Measurements from ENCODE around the gene HSPB2.
"Not testable (repeated sequence)": the region's sequence is repeated elsewhere in the genome, so short reads cannot be mapped to it uniquely, and the experiment has no call there.

Gene HSPB2

GRCh38 chr11:111912535-111912934, at the start of gene HSPB2:
Gene HSPB2 (plus strand): TSS chr11:111912734. CDS start chr11:111912830, 96 bp downstream.
- DNase-seq (ENCODE audit: low read depth, low spot score) = no peak

- no peak for DNase-seq (ENCODE audit: low read depth, low spot score)
Observed at GRCh38 chr11:111870113-111870512, 42.4 kb upstream of the HSPB2 start.

DNA sequence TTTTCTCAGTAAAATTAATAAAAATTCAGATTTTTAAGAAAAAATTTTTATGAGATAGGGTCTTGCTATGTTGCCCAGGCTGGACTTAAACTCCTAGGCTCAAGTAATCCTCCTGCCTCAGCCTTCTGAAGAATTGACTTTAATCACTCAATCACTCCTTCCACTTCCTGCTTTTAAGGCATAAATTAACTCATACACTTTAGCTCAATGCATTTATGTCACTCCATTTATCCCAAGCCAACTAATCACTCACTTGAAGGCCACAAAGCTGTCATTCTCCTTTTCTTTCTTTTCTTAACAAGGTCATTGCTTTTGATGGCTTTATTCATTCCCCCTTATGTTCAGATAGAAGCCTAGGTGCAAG, 42.0 kb upstream of the HSPB2 start:
- DNase-seq (ENCODE audit: low read depth, low spot score) = no peak

- DNase-seq (ENCODE audit: low read depth, low spot score) = peak; percentile 57
Observed at GRCh38 chr11:111870886-111871692, 41.4 kb upstream of the HSPB2 start, which contains the start of gene ALG9. Gene ALG9 (minus strand): TSS chr11:111871581. CDS start chr11:111871482, 99 bp downstream.

- DNase-seq (ENCODE audit: low read depth, low spot score) = no peak
Observed at GRCh38 chr11:111871693-111872161, 40.8 kb upstream of the HSPB2 start.

- no peak for DNase-seq (ENCODE audit: low read depth, low spot score)
Observed at GRCh38 chr11:111878385-111878848, 34.1 kb upstream of the HSPB2 start.

DNA sequence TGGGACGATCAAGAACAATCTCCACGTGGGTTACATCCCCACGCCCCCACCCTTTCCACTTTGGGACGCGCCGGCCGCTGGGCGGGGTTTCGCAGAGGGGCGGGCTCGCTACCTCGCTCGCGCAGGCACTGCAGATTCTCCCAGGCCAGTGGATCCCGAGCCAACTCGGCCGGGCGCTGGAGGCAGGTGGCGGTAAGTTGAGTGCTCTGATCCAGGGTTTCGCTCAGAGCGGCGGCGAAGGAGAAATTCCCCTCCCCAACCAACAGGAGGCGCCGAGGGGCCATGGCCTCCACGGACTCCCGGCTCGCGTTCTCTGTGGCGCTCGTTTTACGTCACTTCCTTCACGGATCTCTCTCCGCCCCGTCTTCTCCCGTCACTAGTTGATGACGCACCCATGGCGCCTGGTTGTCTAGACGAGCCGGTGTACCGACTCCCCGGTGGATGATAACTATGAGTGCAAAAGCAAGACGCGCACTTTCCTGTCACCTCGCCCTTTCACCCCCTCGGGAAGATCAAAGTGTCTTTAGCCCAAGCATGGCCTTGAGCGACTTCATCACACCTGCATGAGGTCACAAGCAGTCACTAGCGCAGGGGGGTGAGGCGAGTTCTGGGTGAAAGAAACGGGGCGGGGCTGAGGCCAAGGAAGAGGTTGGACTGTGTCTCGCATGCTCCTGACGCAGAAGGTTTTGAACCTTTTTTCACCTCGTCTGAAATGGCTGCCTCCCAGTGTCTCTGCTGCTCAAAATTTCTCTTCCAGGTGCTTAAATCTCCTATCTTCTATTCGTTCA, 33.5 kb upstream of the HSPB2 start, which contains the start of the genes CFAP68 and FDXACB1:
CFAP68 (plus strand) TSS at position 693 of the 788 bp plus-strand sequence; CDS start at position 713, 20 bp downstream.
FDXACB1 (minus strand) TSS at position 317 of the 788 bp plus-strand sequence; CDS start at position 284, 33 bp downstream.
- peak; percentile 92 for DNase-seq (ENCODE audit: low read depth, low spot score)

- no peak for DNase-seq (ENCODE audit: low read depth, low spot score)
Observed at GRCh38 chr11:111879637-111879960, 32.9 kb upstream of the HSPB2 start.

DNA sequence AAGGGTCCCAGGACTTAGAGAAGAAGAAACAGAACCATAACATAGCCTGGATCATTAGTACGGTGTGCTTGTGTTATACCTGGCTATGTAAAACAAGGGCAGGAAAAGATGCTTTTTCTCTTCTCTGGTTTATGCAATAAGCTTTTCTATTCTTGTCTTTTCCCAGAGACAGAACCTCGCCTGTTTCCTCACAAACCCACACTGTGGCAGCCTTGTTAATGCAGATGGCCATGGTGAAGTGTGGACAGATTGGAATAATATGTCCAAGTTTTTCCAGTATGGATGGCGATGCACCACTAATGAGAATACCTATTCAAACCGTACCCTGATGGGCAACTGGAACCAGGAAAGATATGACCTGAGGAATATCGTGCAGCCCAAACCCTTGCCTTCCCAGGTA, 30.3 kb upstream of the HSPB2 start:
- no peak for DNase-seq (ENCODE audit: low read depth, low spot score)

- DNase-seq (ENCODE audit: low read depth, low spot score) = not testable (repeated sequence)
Observed at GRCh38 chr11:111885053-111885452, 27.5 kb upstream of the HSPB2 start.

GRCh38 chr11:111886032-111886431, 26.5 kb upstream of the HSPB2 start:
- no peak for DNase-seq (ENCODE audit: low read depth, low spot score)

GRCh38 chr11:111886844-111887243, 25.7 kb upstream of the HSPB2 start:
- DNase-seq (ENCODE audit: low read depth, low spot score) = no peak

DNA sequence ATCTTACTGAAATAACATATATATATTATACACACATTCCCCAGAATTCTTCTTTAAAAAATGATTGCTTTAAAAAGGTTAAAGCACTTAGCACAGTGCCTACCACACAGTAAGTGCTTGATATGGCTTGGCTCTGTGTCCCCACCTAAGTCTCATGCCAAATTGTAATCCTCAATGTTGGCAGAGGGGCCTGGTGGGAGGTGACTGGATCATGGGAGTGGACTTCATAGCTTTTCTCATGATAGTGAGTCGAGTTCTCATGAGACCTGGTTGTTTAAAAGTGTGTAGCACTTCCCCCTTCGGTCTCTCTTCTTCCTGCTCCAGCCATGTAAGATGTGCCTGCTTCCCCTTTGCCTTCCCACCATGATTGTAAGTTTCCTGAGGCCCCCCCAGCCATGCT, 7.1 kb upstream of the HSPB2 start:
- no peak for DNase-seq (ENCODE audit: low read depth, low spot score)

DNA sequence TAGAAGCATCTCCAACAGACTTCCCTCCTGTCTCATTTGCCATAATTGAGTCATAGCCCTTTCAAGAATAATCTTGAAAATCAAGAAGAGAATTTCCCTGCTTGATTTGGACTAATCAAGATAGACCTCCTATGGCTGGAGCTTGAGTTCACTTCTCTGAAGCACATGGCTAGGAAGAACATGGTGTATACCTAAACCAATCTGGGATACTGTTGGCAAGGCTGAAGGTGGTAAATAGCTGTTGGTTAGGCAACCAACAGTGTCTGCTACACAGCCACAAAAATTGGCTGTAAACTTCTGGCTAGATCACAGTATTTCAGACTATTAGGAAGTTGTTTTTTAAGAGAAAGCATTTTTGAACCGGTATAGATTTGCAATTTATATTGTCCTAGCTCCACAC, 5.9 kb upstream of the HSPB2 start:
- DNase-seq (ENCODE audit: low read depth, low spot score) = no peak

GRCh38 chr11:111908639-111909305, 3.8 kb upstream of the HSPB2 start:
- no peak for DNase-seq (ENCODE audit: low read depth, low spot score)

DNA sequence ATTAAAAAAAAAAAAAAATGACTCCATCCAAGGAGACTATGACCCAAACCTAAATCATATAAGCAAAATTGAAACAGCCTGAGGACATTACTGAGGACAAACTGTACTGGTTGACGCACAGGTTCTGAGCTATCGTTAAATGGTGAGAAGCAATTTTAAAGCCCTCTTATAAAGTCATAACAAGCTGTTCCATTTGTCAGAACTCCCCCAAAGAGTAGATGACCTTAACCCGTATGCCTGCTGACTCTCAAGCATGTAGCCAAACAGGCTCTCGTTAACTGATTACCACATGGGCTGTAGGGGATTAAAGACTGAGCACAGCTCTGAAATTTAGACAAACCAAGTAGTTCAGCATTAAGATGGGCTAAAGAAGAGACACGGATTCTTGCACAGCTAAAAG, 3.2 kb upstream of the HSPB2 start:
- DNase-seq (ENCODE audit: low read depth, low spot score) = no peak

DNA sequence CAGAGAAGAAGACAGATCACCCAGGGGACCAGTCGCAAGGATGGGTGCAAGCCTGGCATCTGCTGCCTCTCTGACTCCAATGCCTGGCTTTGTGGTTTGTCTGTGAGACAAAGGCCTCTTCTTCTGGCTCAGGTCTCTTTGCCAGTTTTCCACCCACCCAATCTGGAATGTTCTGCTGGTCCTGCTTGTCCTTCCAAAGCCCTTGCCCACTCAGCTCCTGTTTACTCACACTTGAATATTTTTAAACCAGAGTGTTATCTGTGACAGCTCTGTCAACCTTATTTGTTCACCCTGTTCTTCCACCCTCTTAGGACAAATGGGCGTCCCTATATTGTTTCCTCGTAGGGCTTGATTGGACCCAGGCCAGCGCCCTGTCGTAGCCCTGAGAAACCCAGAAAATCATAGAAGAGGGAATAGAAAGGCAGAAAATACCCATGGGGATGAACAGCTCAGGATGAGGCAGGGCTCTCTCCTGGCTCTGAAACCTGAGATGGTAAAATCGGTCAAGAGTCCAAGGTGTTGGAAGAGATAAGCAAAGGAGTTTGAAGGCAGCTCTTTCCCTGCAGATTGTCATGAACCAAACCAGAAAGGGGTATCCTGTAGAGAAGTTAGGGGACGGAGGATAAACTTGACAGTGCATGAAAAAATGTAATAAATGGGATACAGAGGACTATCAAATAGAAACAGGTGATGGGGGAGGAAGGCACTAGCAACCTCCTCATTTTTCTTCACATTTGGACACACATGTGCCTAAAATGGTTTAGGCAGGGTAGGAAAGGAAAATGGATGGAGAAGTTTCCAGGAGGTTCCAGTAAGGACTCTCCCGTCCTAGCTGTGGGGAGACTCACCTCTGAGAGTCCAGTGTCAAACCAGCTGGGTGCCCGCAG, 1.6 kb upstream of the HSPB2 start:
- DNase-seq (ENCODE audit: low read depth, low spot score) = no peak

DNA sequence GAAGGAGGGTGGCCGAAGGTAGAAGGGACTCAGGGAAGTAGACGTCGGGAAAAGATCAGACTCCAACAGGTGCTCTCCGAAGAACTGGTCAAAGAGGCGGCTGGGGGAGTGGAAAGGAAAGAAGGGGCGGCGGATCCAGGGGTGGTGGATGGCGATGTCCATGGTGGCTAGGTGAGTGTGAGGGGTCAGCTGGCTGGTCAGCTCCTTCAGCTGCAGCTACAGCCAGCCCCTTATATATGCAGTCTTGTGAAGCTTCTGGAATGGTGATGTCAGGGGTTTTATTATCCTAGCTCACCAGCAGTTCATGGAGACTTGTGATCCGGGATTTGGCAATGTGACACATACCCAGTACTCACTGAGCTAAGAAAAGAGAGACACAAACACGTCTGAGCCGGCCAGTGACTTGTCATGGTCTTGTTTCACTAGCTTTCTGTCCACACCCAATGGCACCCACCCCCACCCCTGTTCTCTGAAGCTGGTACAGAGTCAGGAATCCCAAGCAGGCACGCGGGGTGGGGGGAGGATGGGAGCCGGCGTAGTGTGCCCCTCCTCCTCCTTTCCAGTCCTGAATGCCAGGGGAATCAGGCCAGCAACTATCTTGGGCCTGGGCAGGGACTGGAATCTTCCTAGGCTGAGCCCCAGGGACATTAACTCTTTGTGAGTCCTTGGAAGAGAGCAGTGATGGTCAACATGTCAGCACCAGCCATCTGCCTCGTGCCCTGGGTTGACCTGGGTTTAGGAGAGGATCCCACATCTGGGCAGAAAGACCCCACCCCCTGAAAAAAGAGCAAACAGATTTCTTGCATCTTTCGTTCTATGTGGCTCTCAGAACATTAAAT, 752 bp upstream of the HSPB2 start, which contains the start of gene CRYAB:
CRYAB (minus strand) TSS at position 208 of the 839 bp plus-strand sequence; CDS start at position 162, 46 bp downstream.
- no peak for DNase-seq (ENCODE audit: low read depth, low spot score)

DNA sequence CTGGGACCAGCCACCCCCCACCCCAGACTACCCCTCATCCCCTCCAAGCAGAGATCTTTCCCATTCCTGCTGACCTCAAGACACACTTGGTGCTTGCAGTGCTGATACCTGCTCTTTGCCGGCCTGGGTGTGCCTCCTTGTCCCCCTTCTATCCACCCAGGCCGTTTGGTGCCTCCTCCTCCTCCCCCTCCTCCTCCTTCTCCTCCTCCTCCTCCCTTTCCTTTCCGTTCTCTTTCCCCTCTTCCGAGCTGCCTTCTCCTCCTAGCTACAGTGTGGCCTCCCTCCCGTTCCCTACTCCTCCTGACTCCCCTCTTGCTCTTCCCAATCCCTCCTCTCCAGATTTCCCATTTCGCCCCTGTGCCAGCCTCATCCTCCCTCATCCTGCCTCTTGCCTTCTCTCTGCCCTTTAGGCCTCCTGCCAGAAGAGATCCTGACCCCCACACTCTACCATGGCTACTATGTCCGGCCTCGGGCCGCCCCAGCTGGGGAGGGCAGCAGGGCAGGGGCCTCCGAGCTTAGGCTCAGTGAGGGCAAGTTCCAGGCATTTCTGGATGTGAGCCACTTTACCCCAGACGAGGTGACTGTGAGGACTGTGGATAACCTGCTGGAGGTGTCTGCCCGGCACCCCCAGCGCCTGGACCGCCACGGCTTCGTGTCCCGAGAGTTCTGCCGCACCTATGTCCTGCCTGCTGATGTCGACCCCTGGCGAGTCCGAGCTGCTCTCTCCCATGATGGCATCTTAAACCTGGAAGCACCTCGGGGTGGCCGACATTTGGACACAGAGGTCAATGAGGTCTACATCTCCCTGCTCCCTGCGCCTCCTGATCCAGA, 712 bp downstream of the HSPB2 start:
- no peak for DNase-seq (ENCODE audit: low read depth, low spot score)

All from iPS DF 19.7 (cell line).